ENCODE measurements around the gene VAC14.

GRCh38 chr16:70754851-70755600, 45.9 kb downstream of the VAC14 start:
- TF ChIP-seq CTCF (IDR thresholded peaks at IDR 0.05), result no peak
- no peak for TF ChIP-seq EZH2 (IDR thresholded peaks at IDR 0.05)
- no peak for TF ChIP-seq EZH2phosphoT487 (IDR thresholded peaks at IDR 0.05)
